Activated CD8-positive, alpha-beta memory T cell treated with anti-CD3 and anti-CD28 coated beads, Interleukin-2, amount 50 U/mL, for 1 hour (primary cell): Measurements from ENCODE around the gene ZBED1.
"Not testable (repeated sequence)": the region's sequence is repeated elsewhere in the genome, so short reads cannot be mapped to it uniquely, and the experiment has no call there.

ENCODE experiments used
- DNase-seq: peaks from one replicate; pipeline ENCODE4 v3.0.0-alpha.2; 2020; ENCODE audit errors: extremely low read depth

ZBED1 gene

DNA sequence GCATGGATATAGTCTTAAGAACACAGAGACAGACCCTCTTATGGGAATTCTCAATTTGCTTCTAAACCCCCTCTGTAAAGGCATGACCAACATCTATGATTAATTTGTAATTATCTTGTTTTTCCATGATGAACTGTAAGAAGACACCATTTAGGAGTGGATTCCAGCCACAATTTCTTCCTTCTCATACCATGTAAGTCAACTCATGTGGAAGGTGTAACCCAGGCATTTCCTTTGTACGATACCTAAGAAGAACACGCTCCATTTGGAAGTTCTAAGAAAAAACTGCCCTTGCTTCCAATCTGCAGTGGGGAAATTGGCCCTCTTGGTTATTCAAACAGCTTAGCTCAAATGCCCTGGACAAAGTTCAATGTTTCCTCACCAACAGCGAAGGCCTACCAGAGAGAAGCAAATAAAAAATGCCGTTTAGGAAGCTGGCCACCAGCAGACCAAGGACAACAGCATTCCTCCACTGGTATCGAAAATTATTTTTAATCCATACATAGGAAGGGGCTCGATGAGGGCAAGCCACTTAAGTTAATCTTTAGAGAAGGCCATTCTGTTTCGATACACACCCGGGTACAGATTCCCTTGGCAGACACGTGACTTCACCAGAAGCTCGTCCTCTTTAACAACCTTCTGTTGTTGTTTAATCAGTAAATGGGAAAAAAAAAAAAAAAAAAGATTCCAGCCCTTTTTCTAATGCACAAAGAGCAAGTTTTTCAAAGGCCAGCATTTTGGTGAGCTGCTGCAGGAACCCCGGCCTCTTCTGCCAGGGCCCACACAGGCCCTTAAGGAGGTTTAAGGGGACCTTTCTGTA is 2.6 kb downstream of the ZBED1 start:
- DNase-seq = no peak

GRCh38 chrX:2495595-2495994 is 5.2 kb downstream of the ZBED1 start:
- no peak for DNase-seq

GRCh38 chrX:2492531-2493218 is 8.1 kb downstream of the ZBED1 start:
- no peak for DNase-seq

- DNase-seq = no peak
These were observed 10.1 kb downstream of the ZBED1 start for GRCh38 chrX:2490634-2491033.

DNA sequence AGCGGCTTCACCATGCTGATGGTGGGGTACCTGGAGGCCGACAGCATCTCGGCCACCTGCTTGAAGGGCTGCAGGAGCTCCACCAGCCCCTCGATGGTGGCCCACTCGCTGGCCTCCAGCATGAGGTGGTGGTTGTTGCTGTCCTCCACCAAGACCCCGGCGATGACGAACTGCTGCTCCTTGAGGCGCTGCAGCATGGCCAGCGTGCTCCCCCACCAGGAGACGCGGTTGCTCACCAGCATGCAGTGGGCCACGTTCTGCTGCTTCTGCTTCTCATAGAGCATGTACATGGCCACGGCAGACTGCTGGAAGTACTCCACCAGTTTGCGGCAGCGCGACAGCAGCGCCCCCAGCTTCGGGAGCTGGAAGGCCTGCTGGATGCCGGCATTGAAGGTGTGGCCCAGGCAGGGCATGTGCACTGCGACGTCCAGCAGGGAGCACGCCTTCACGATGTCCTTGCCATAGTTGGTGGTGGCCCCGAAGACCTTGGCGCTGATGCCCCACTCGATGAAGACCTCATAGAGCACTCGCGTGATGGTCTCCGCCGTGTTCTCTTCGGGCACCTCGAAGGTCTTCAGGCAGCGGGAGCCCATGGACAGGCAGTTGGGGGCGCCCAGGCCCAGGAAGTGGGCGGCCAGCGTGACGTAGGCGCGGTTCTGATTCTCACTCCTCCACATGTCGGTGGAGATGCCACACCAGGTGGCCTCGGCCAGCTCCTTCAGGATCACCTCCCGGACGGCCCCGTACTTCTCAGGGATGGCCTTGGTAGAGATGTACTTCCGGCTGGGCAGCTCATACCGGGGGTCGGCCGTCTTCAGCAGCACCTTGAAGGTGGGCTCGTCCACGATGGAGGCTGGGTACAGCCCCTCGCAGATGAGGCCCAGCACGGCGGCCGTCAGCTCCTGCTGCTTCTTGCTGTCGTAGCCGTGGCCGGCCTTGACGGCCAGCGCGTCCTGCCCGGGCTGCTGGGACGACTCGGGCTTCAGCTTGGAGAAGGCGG is 11.0 kb downstream of the ZBED1 start:
- no peak for DNase-seq

- no peak for DNase-seq
These were observed 12.0 kb downstream of the ZBED1 start for GRCh38 chrX:2488621-2489285.

DNA sequence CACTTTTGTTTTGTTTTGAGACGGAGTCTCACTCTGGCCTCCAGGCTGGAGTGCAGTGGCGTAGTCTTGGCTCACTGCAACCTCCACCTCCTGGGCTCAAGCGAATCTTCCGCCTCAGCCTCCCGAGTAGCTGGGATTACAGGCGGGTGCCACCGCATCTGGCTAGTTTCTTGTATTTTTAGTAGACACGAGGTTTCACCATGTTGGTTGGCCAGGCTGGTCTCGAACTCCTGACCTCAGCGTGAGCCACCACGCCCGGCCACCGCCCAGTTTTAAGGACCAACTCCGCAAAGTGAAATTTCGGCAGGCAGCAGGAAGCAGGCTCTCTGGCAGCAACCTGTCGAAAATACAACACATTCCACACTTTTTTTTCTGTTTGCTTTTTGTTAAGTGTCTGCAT is 13.4 kb downstream of the ZBED1 start:
- no peak for DNase-seq

GRCh38 chrX:2486476-2487133 is 14.2 kb downstream of the ZBED1 start:
- DNase-seq = no peak

GRCh38 chrX:2485789-2486345 is 14.9 kb downstream of the ZBED1 start:
- no peak for DNase-seq

DNA sequence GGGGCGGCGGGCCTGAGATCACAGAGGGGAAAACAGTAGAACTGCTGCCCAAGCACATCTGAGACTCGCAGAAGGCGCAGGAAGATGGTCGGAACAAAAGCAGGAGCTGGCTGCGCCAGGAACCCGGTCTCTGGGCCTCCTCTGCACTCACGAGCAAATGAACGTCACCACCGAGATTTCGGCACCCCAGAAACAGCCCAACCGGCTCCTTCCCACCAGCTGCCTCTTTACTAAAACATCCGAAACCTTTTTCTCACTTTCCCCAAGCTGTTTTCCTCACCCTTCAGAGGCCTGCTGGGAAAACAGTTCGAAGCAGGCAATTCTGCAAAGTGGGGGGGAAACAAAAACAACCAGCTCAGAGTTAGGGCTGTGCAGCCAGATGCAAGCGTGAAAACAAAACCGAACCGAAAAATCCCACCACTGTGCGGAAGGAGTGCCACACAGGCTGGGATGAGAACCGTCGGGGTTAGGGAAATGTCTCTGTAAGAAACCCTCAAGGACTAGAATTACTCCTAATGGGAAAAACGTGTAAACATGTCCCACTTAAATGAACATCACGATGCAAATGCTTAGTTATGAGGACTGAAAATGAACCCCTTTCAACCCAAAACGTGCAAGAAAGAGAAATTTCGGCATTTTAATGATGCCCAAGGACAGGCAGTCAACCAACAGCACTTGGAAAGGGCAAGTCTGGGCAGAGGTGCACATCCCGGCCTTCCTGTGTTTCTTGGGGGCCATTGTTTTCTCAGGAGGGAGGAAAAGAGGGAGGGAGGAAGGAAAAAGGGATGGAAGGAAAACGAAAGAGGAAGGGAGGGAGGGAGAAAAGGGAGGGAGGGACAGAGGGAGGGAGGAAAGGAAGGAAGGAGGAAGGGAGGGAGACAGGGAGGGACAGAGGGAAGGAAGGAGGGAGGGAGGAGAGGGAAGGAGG is 15.8 kb downstream of the ZBED1 start:
- DNase-seq = no peak

- no peak for DNase-seq
These were observed 16.5 kb downstream of the ZBED1 start for GRCh38 chrX:2484256-2484655.

DNA sequence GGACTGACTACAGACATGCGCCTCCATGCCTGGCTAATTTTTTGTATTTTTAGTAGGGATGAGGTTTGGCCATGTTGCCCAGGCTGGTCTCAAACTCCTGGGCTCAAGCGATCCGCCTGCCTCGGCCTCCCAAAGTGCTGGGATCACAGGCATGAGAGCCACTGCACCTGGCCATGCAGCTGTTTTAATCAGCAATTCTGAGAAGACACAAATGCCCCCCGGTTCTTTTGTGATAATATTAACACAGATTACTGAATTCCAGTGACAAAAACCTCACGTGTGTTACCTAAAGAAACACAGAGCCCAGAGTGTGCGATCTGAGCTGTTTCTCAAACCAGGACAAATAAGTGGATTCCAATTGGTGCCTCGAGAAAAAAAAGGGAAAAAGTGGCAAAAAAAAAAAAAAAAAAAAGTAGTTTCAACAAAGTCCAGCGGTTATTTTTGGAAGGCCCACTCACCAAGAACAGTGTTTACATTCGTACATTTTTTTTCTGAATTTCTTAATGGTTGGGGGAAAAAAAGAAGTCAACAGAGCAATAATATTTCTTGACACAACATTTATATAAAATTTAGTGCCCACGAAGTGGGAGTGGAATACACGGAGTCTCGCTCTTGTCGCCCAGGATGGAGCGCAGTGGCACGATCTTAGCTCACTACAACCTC is 17.2 kb downstream of the ZBED1 start:
- no peak for DNase-seq

GRCh38 chrX:2481597-2481996 is 19.2 kb downstream of the ZBED1 start:
- DNase-seq = not testable (repeated sequence)

GRCh38 chrX:2479982-2480381 is 20.8 kb downstream of the ZBED1 start:
- DNase-seq = not testable (repeated sequence)

DNA sequence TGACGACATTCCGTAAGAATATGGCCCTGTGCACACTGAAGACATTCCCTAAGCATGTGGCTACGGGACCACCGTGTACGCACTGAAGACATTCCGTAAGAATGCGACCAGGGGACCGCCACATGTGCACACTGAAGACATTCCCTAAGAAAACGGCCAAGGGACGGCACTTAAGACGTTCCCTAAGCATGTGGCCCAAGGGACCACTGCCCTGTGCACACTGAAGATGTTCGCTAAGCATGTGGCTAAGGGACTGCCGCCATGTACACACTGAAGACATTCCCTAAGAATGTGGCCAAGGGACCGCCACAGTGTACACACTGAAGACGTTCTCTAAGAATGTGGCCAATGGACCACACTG is 21.4 kb downstream of the ZBED1 start:
- DNase-seq = no peak

DNA sequence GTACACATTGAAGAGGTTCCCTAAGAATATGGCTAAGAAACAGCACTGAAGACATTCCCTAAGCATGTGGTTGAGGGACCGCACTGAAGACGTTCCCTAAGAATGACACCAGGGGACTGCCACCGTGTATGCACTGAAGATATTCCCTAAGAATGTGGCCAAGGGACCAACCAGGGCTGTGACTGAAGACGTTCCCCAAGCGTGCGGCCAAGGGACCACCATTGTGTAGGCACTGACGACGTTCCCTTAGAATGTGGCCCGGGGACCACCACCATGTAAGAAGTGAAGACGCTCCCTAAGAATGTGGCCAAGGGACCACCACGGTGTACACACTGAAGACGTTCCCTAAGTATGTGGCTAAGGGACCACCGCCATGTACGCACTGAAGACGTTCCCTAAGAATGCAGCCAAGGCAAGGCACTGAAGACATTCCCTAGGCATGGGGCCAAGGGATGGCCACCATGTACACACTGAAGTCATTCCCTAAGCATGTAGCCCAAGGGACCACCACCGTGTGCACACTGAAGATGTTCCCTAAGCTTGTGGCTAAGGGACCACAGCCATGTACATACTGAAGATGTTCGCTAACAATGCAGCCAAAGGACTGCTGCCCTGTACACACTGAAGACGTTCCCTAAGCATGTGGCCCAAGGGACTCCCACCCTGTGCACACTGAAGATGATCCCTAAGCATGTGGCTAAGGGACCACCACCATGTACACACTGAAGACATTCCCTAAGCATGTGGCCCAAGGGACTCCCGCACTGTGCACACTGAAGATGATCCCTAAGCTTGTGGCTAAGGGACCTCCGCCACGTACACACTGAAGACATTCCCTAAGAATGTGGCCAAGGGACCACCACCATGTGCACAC is 22.0 kb downstream of the ZBED1 start:
- DNase-seq = no peak

GRCh38 chrX:2477313-2477712 is 23.5 kb downstream of the ZBED1 start:
- not testable (repeated sequence) for DNase-seq
